ENCODE data around the gene ZSCAN20. TPM values are rescaled to one million over a fixed set of nuclear protein-coding genes. Genes with fewer than 3 reads are reported as not detected.

ZSCAN20 gene
- total and polyA plus RNA-seq, 2 experiments from 2014 or later = 0.91 to 4.9 TPM

DNA sequence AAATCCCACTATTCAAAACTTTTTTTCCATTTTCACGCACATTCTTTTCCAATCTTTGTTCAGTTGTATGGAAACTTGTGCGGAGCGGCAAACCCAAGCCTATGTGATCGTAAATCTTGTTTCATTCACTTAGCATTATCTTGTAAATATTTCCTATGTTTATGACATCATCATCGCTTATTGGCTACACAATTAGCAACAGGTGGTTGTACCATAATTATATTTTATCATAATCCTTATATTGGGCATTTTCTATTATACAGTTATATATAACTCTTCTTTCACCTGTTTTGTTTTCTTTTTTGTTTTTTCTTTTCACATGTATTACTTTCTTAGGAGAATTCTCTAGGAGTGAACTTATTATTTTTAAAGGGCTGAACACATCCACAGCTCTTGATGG, 65.4 kb downstream of the ZSCAN20 start:
- Histone ChIP-seq H3K27ac (ENCODE audit: low read depth) (no peak overlapping the region), H3K4me1 (ENCODE audit: insufficient read depth) (no peaks in the 10 kb centered on the region), H3K9me2 (ENCODE audit: insufficient read depth) (no peaks in the 10 kb centered on the region), H3K36me3 (ENCODE audit: insufficient read depth) (no peaks in the 10 kb centered on the region; the same call in 1 of the 2 replicates), H4K20me1 (replicated peaks; ENCODE audit: insufficient read depth) (no peaks in the 10 kb centered on the region), H3K4me2 (no peak overlapping the region), H2AFZ (no peak overlapping the region), H3F3A (replicated peaks; ENCODE audit: low read depth) (no peaks in the 10 kb centered on the region), H3K4me3 (no peak overlapping the region), H3K27me3 (ENCODE audit: insufficient read depth) (no peaks in the 10 kb centered on the region), H3K79me2 (replicated peaks; ENCODE audit: insufficient read depth) (no peaks in the 10 kb centered on the region)
- no peaks in the 10 kb centered on the region; the same call in 2 of the 3 replicates for H3K9me3 Mint-ChIP-seq
- no peak for DNase-seq (ENCODE audit: low spot score)
- no peak for TF ChIP-seq JUNB (IDR thresholded peaks at IDR 0.05; ENCODE audit: unreplicated experiment)
- TF ChIP-seq, protein P1, sequence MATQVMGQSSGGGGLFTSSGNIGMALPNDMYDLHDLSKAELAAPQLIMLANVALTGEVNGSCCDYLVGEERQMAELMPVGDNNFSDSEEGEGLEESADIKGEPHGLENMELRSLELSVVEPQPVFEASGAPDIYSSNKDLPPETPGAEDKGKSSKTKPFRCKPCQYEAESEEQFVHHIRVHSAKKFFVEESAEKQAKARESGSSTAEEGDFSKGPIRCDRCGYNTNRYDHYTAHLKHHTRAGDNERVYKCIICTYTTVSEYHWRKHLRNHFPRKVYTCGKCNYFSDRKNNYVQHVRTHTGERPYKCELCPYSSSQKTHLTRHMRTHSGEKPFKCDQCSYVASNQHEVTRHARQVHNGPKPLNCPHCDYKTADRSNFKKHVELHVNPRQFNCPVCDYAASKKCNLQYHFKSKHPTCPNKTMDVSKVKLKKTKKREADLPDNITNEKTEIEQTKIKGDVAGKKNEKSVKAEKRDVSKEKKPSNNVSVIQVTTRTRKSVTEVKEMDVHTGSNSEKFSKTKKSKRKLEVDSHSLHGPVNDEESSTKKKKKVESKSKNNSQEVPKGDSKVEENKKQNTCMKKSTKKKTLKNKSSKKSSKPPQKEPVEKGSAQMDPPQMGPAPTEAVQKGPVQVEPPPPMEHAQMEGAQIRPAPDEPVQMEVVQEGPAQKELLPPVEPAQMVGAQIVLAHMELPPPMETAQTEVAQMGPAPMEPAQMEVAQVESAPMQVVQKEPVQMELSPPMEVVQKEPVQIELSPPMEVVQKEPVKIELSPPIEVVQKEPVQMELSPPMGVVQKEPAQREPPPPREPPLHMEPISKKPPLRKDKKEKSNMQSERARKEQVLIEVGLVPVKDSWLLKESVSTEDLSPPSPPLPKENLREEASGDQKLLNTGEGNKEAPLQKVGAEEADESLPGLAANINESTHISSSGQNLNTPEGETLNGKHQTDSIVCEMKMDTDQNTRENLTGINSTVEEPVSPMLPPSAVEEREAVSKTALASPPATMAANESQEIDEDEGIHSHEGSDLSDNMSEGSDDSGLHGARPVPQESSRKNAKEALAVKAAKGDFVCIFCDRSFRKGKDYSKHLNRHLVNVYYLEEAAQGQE (IDR thresholded peaks at IDR 0.05; ENCODE audit: unreplicated experiment) = no peak
- TF ChIP-seq, protein P2, sequence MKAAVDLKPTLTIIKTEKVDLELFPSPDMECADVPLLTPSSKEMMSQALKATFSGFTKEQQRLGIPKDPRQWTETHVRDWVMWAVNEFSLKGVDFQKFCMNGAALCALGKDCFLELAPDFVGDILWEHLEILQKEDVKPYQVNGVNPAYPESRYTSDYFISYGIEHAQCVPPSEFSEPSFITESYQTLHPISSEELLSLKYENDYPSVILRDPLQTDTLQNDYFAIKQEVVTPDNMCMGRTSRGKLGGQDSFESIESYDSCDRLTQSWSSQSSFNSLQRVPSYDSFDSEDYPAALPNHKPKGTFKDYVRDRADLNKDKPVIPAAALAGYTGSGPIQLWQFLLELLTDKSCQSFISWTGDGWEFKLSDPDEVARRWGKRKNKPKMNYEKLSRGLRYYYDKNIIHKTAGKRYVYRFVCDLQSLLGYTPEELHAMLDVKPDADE (IDR thresholded peaks at IDR 0.05) = no peak
- TF ChIP-seq, protein P3, sequence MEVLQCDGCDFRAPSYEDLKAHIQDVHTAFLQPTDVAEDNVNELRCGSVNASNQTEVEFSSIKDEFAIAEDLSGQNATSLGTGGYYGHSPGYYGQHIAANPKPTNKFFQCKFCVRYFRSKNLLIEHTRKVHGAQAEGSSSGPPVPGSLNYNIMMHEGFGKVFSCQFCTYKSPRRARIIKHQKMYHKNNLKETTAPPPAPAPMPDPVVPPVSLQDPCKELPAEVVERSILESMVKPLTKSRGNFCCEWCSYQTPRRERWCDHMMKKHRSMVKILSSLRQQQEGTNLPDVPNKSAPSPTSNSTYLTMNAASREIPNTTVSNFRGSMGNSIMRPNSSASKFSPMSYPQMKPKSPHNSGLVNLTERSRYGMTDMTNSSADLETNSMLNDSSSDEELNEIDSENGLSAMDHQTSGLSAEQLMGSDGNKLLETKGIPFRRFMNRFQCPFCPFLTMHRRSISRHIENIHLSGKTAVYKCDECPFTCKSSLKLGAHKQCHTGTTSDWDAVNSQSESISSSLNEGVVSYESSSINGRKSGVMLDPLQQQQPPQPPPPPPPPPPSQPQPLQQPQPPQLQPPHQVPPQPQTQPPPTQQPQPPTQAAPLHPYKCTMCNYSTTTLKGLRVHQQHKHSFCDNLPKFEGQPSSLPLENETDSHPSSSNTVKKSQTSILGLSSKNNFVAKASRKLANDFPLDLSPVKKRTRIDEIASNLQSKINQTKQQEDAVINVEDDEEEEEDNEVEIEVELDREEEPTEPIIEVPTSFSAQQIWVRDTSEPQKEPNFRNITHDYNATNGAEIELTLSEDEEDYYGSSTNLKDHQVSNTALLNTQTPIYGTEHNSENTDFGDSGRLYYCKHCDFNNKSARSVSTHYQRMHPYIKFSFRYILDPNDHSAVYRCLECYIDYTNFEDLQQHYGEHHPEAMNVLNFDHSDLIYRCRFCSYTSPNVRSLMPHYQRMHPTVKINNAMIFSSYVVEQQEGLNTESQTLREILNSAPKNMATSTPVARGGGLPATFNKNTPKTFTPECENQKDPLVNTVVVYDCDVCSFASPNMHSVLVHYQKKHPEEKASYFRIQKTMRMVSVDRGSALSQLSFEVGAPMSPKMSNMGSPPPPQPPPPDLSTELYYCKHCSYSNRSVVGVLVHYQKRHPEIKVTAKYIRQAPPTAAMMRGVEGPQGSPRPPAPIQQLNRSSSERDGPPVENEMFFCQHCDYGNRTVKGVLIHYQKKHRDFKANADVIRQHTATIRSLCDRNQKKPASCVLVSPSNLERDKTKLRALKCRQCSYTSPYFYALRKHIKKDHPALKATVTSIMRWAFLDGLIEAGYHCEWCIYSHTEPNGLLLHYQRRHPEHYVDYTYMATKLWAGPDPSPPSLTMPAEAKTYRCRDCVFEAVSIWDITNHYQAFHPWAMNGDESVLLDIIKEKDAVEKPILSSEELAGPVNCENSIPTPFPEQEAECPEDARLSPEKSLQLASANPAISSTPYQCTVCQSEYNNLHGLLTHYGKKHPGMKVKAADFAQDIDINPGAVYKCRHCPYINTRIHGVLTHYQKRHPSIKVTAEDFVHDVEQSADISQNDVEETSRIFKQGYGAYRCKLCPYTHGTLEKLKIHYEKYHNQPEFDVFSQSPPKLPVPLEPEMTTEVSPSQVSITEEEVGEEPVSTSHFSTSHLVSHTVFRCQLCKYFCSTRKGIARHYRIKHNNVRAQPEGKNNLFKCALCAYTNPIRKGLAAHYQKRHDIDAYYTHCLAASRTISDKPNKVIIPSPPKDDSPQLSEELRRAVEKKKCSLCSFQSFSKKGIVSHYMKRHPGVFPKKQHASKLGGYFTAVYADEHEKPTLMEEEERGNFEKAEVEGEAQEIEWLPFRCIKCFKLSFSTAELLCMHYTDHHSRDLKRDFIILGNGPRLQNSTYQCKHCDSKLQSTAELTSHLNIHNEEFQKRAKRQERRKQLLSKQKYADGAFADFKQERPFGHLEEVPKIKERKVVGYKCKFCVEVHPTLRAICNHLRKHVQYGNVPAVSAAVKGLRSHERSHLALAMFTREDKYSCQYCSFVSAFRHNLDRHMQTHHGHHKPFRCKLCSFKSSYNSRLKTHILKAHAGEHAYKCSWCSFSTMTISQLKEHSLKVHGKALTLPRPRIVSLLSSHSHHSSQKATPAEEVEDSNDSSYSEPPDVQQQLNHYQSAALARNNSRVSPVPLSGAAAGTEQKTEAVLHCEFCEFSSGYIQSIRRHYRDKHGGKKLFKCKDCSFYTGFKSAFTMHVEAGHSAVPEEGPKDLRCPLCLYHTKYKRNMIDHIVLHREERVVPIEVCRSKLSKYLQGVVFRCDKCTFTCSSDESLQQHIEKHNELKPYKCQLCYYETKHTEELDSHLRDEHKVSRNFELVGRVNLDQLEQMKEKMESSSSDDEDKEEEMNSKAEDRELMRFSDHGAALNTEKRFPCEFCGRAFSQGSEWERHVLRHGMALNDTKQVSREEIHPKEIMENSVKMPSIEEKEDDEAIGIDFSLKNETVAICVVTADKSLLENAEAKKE (CRISPR knock-in tag; IDR thresholded peaks at IDR 0.05) = no peak
- TF ChIP-seq, protein P4, sequence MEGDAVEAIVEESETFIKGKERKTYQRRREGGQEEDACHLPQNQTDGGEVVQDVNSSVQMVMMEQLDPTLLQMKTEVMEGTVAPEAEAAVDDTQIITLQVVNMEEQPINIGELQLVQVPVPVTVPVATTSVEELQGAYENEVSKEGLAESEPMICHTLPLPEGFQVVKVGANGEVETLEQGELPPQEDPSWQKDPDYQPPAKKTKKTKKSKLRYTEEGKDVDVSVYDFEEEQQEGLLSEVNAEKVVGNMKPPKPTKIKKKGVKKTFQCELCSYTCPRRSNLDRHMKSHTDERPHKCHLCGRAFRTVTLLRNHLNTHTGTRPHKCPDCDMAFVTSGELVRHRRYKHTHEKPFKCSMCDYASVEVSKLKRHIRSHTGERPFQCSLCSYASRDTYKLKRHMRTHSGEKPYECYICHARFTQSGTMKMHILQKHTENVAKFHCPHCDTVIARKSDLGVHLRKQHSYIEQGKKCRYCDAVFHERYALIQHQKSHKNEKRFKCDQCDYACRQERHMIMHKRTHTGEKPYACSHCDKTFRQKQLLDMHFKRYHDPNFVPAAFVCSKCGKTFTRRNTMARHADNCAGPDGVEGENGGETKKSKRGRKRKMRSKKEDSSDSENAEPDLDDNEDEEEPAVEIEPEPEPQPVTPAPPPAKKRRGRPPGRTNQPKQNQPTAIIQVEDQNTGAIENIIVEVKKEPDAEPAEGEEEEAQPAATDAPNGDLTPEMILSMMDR (conservative IDR thresholded peaks at IDR 0.05; ENCODE audit: low read depth in 2 of 2) = no peak
- TF ChIP-seq EZH2phosphoT487 (IDR thresholded peaks at IDR 0.05; ENCODE audit: unreplicated experiment) = no peak
- no peak for TF ChIP-seq ZNF331 (CRISPR knock-in tag; IDR thresholded peaks at IDR 0.05; ENCODE audit: low read depth)
- no peak for TF ChIP-seq STAT1 (IDR thresholded peaks at IDR 0.05; ENCODE audit: unreplicated experiment)
- TF ChIP-seq NANOG (IDR thresholded peaks at IDR 0.05; ENCODE audit: borderline replicate concordance) = no peak
- no peak for TF ChIP-seq CREB1 (CRISPR knock-in tag; IDR thresholded peaks at IDR 0.05; ENCODE audit: low read depth)
- H3K27me3 Mint-ChIP-seq (ENCODE audit: insufficient read depth, low read depth, poor library complexity) = peaks cover 12% of the 10 kb centered on the region
- H3K36me3 Mint-ChIP-seq (ENCODE audit: low read depth) = peaks cover 15% of the 10 kb centered on the region
- H3K27ac Mint-ChIP-seq = no peak overlapping the region
- no peak for ATAC-seq
- H3K4me1 Mint-ChIP-seq = no peaks in the 10 kb centered on the region
- H3K4me3 Mint-ChIP-seq = no peak overlapping the region

All from GM23338 (cell line).